ENCODE data around the gene CUEDC1. TPM values are rescaled to one million over a fixed set of nuclear protein-coding genes. Genes with fewer than 3 reads are reported as not detected.

Gene CUEDC1
- total RNA-seq, 6 experiments from 2014 or later, result 34.0 to 41.0 (median 34.9) TPM

DNA sequence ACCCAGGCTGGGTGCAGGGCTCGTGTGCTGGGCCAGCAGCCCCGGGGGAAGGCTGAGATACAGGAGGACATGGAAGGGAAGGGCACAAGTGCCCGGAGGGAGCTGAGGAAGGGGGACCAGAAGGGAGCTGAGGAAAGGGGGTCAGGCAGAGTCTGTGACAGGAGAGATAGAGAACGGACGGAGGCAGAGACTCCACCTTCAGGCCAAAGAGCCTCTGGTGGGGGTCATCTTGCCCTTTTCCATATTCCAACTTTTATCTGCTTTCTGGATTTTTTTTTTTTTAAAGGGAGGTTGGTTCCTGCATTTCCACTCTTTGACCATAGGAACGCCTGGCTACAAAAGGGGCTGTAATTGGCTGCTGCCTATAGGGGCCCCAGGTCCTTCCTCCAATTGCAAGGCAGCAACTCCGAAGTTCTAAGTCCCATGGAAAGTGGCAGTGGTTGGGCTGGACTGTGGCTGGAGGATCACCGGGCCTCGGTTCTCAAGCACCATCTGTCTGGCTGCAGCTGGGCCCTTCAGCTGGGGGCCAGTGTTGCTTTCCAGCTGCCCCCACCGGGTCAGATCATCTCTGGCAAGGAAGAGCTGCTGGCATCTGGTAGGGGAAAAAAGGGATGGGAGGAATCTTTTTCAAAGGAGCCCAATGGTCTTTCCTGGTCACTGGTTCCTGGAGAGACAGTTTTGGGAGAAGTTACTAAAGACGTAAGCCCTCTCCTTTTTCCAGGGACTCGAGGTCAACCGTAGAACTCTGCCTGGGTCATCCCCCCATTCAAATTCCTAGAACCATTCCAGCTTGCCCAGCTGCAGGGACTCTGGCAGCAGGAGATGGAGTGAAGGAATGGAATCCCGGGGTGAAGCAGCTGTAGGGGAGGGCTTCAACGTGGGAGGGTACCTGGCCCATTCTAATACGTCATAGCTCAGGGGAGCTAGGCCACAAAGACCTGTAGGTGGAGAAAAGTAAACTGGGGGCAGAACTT, 92.2 kb downstream of the CUEDC1 start:
- TF ChIP-seq, protein P1, sequence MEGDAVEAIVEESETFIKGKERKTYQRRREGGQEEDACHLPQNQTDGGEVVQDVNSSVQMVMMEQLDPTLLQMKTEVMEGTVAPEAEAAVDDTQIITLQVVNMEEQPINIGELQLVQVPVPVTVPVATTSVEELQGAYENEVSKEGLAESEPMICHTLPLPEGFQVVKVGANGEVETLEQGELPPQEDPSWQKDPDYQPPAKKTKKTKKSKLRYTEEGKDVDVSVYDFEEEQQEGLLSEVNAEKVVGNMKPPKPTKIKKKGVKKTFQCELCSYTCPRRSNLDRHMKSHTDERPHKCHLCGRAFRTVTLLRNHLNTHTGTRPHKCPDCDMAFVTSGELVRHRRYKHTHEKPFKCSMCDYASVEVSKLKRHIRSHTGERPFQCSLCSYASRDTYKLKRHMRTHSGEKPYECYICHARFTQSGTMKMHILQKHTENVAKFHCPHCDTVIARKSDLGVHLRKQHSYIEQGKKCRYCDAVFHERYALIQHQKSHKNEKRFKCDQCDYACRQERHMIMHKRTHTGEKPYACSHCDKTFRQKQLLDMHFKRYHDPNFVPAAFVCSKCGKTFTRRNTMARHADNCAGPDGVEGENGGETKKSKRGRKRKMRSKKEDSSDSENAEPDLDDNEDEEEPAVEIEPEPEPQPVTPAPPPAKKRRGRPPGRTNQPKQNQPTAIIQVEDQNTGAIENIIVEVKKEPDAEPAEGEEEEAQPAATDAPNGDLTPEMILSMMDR (IDR thresholded peaks at IDR 0.05), result no peak
- H3K9me3 Mint-ChIP-seq, result no peaks in the 10 kb centered on the region
- peaks cover 4% of the 10 kb centered on the region for H3K27me3 Mint-ChIP-seq (ENCODE audit: insufficient read depth)
- DNase-seq, result no peak
- peaks cover 18% of the 10 kb centered on the region for H3K36me3 Mint-ChIP-seq (ENCODE audit: low read depth)
- no peak overlapping the region for H3K27ac Mint-ChIP-seq
- peaks cover 49% of the 10 kb centered on the region for H3K4me1 Mint-ChIP-seq (ENCODE audit: low read depth)
- H3K4me3 Mint-ChIP-seq, result no peak overlapping the region

DNA sequence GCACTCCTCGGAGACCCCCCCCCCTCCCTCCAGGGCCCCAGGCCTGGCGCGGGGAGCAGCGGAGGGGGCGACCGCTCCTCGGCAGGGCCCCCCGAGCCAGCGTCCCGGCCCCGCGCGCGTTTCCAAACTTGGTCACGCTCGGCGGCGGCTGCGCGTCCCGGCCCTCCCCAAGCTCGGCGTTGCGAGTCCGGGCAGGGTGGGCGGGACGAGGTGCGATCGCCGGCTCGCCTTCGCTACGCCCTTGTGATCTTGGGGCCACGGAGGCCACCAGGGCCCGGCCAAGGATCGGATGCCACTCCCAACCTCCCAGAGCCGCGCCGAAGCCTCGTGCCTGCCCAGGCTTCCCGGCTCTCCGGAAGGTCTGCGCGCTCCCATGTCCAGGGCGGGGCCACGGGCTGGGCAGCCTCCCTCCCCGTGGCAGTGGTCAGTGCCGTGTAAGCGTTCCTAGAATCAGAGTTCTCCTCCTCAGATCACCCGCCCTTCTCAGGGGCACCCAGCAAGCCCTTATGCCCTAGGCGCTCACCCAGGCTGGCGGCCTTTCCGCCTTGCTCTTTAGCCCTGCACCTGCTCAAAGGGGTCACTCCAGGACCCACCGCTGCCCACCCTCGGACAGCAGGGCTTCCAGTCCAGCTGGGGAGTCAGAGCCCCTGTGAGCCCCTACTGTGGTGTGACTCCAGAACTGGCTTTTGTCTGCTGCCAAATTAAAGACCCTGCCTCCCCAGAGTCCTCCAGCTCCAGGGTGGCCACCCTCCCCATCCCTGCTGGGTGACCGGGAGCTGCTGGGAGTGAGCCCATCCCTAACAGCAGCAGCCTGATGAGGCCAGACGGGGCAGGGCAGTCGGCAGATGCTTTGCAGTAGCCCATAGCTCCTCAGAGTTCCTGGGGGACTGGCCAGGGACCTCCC, 93.2 kb downstream of the CUEDC1 start:
- H3K9me3 Mint-ChIP-seq, result no peaks in the 10 kb centered on the region
- TF ChIP-seq, protein P1 (IDR thresholded peaks at IDR 0.05), result no peak
- peak overlapping the region; percentile 85 for H3K4me3 Mint-ChIP-seq
- H3K4me1 Mint-ChIP-seq (ENCODE audit: low read depth), result peaks cover 42% of the 10 kb centered on the region
- peaks cover 18% of the 10 kb centered on the region for H3K36me3 Mint-ChIP-seq (ENCODE audit: low read depth)
- no peak for DNase-seq
- peaks cover 4% of the 10 kb centered on the region for H3K27me3 Mint-ChIP-seq (ENCODE audit: insufficient read depth)
- peak overlapping the region; percentile 54 for H3K27ac Mint-ChIP-seq

DNA sequence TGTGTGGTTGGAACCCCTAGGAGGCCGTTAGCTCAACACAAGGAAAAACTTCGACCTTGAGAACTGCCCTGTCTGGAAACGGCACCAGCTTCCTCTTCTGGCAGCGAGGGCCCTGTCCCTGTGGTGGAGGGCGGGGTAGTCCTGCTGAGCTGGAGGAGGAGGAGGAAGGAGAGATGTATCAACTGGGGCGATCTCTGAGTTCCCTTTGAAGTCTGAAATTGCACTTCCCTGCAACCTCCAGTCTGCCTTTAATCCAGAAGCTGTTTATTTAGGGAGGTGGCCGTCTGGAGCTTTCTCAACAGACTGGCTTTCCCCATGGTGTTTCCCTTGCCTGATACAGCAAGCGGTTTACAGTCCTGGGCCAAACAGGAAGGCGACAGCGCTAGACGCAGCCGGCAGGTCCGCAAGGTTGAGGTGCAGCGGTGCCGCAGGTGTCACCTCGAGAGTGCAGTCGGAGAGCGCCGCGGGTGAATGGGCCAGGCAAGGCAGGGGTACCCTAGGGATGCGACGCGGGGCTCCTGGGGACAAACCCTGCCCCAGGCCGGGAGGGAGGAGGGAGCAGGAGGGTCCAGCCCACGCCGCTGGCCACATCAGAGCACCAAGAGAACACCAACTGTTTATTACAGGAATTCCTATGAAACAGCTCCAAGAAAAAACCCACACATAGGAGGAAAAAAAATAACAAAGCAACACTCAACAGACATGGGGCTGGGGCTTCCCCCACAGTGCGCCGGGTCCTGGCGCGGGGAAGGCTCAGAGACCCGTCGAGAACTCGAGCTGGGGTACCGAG, 94.0 kb downstream of the CUEDC1 start:
- Mint-ChIP-seq H3K27me3 (ENCODE audit: insufficient read depth) (peaks cover 4% of the 10 kb centered on the region), H3K27ac (peak overlapping the region; percentile 79), H3K4me3 (peak overlapping the region; percentile 85), H3K4me1 (ENCODE audit: low read depth) (peaks cover 42% of the 10 kb centered on the region), H3K9me3 (no peaks in the 10 kb centered on the region), H3K36me3 (ENCODE audit: low read depth) (peaks cover 17% of the 10 kb centered on the region)
- DNase-seq, result no peak
- TF ChIP-seq, protein P1 (IDR thresholded peaks at IDR 0.05), result no peak

DNA sequence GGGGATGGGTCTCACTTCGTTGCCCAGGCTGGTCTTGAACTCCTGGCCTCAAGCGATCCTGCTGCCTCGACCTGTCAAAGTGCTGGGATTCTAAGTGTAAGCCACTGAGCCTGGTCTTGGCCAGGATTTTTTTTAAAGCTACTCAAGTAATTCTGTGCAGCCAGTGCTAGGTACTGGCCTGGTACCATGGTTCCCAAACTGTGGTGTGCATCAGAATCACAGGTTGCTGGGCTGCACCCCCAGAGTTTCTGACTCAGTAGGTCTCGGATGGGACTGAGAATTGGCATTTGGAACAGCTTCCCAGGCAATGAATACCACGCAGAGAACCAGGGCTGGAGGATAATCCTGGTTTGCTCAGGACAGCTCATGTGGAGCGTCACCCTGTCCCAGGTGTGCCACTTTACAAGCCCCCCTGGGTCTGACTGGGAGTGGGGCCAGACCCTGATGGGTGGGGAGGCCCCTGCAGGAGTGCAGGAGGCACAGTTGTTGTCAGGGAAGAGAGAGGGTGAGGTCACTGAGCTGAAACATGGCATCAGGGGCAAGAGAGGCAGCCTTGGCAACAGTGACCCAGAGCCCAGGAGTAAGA, 94.7 kb downstream of the CUEDC1 start:
- no peaks in the 10 kb centered on the region for H3K9me3 Mint-ChIP-seq
- peak overlapping the region; percentile 79 for H3K27ac Mint-ChIP-seq
- H3K4me1 Mint-ChIP-seq (ENCODE audit: low read depth), result peaks cover 48% of the 10 kb centered on the region
- peak overlapping the region; percentile 85; the same call in 1 of the 2 replicates for H3K4me3 Mint-ChIP-seq
- no peak for DNase-seq
- H3K27me3 Mint-ChIP-seq (ENCODE audit: insufficient read depth), result peaks cover 4% of the 10 kb centered on the region
- peaks cover 15% of the 10 kb centered on the region for H3K36me3 Mint-ChIP-seq (ENCODE audit: low read depth)
- TF ChIP-seq, protein P1 (IDR thresholded peaks at IDR 0.05), result no peak
